CMK (cell line): ENCODE data around the gene UGT1A4.

Experiments used
- DNase-seq: peaks from one replicate; pipeline ENCODE4 v3.0.0-alpha.2; 2010; ENCODE audit warnings: low read depth

The UGT1A4 gene

GRCh38 chr2:233791151-233791882 lies 72.8 kb downstream of the UGT1A4 start:
- no peak for DNase-seq

GRCh38 chr2:233791883-233792329 lies 73.4 kb downstream of the UGT1A4 start:
- DNase-seq = no peak

- DNase-seq = no peak
Measured at GRCh38 chr2:233792720-233793119, 74.2 kb downstream of the UGT1A4 start.

GRCh38 chr2:233793465-233794127 lies 75.1 kb downstream of the UGT1A4 start:
- DNase-seq = no peak

- no peak for DNase-seq
Measured at GRCh38 chr2:233794128-233794658, 75.7 kb downstream of the UGT1A4 start.

- DNase-seq = no peak
Measured at GRCh38 chr2:233795735-233796171, 77.2 kb downstream of the UGT1A4 start.

- no peak for DNase-seq
Measured at GRCh38 chr2:233796254-233796653, 77.7 kb downstream of the UGT1A4 start.

- DNase-seq = no peak
Measured at GRCh38 chr2:233798335-233799086, 80.0 kb downstream of the UGT1A4 start.

GRCh38 chr2:233799087-233799665 lies 80.6 kb downstream of the UGT1A4 start:
- no peak for DNase-seq

- DNase-seq = no peak
Measured at GRCh38 chr2:233799716-233800115, 81.2 kb downstream of the UGT1A4 start.

- DNase-seq = no peak
Measured at GRCh38 chr2:233800208-233800607, 81.7 kb downstream of the UGT1A4 start.

- no peak for DNase-seq
Measured at GRCh38 chr2:233801357-233802131, 83.0 kb downstream of the UGT1A4 start.

GRCh38 chr2:233802132-233802815 lies 83.7 kb downstream of the UGT1A4 start:
- no peak for DNase-seq

- no peak for DNase-seq
Measured at GRCh38 chr2:233803292-233803911, 84.9 kb downstream of the UGT1A4 start.

- no peak for DNase-seq
Measured at GRCh38 chr2:233803994-233804393, 85.5 kb downstream of the UGT1A4 start.

GRCh38 chr2:233807215-233807865 lies 88.8 kb downstream of the UGT1A4 start:
- no peak for DNase-seq

GRCh38 chr2:233807966-233808935 lies 89.7 kb downstream of the UGT1A4 start:
- DNase-seq = no peak

- no peak for DNase-seq
Measured at GRCh38 chr2:233810385-233810784, 91.8 kb downstream of the UGT1A4 start.

- DNase-seq = no peak
Measured at GRCh38 chr2:233811087-233811486, 92.6 kb downstream of the UGT1A4 start.
